Neural progenitor cell (in vitro differentiated cells): ENCODE measurements around the gene CFAP157. TPM values are rescaled to one million over a fixed set of nuclear protein-coding genes. Genes with fewer than 3 reads are reported as not detected.

Experiments
- DNase-seq: peaks from one replicate; pipeline ENCODE4 v3.0.0-alpha.2; 2016; ENCODE audit warnings: low spot score
- H2AFZ ChIP-seq: fragments of 200-600 bp; sonication (generic); replicated peaks from 2 replicates; pipeline ENCODE4 v1.6.1; 2016; ENCODE audit warnings: antibody characterized with exemption
- H3F3A ChIP-seq: fragments of 200-600 bp; sonication (generic); 2 replicates; pipeline ENCODE4 v1.6.1; 2016; ENCODE audit warnings: antibody characterized with exemption, low read depth
- H3K27ac ChIP-seq: fragments of 200-600 bp; sonication (generic); 2 replicates; pipeline ENCODE4 v1.5.1; 2016; ENCODE audit warnings: mild to moderate bottlenecking
- H3K27me3 ChIP-seq: fragments of 200-600 bp; sonication (generic); 2 replicates; pipeline ENCODE4 v1.6.1; 2016; ENCODE audit warnings: mild to moderate bottlenecking, moderate library complexity
- H3K36me3 ChIP-seq: fragments of 200-600 bp; sonication (generic); 2 replicates; pipeline ENCODE4 v1.5.1; 2016
- H3K4me1 ChIP-seq: fragments of 200-600 bp; sonication (generic); 2 replicates; pipeline ENCODE4 v1.6.1; 2016; ENCODE audit warnings: mixed run types
- H3K4me2 ChIP-seq: fragments of 200-600 bp; sonication (generic); 2 replicates; pipeline ENCODE4 v1.6.1; 2016
- H3K4me3 ChIP-seq: fragments of 200-600 bp; sonication (generic); 2 replicates; pipeline ENCODE4 v1.5.1; 2016
- H3K79me2 ChIP-seq: fragments of 200-600 bp; sonication (generic); 2 replicates; pipeline ENCODE4 v1.6.1; 2016; ENCODE audit warnings: low read depth
- H3K9ac ChIP-seq: fragments of 200-600 bp; sonication (generic); 2 replicates; pipeline ENCODE4 v1.6.1; 2016
- H3K9me3 ChIP-seq: fragments of 200-600 bp; sonication (generic); 2 replicates; pipeline ENCODE4 v1.5.1; 2016; ENCODE audit warnings: low read depth
- H4K20me1 ChIP-seq: fragments of 200-600 bp; sonication (generic); 2 replicates; pipeline ENCODE4 v1.6.1; 2016; ENCODE audit warnings: low read depth
- H3K27ac Mint-ChIP-seq: 3 replicates; pipeline ENCODE4 v1.8.0; 2021; ENCODE audit warnings: mixed read lengths
- H3K27me3 Mint-ChIP-seq: 2 replicates; pipeline ENCODE4 v1.8.0; 2022; ENCODE audit warnings: low read depth, mild to moderate bottlenecking, inconsistent platforms, moderate library complexity, mixed read lengths; ENCODE audit not compliant: insufficient read depth
- H3K36me3 Mint-ChIP-seq: 3 replicates; pipeline ENCODE4 v1.8.0; 2021; ENCODE audit warnings: mixed read lengths
- H3K4me1 Mint-ChIP-seq: 3 replicates; pipeline ENCODE4 v1.8.0; 2021; ENCODE audit warnings: mixed read lengths
- H3K4me3 Mint-ChIP-seq: 3 replicates; pipeline ENCODE4 v1.8.0; 2021; ENCODE audit warnings: mild to moderate bottlenecking, moderate library complexity, mixed read lengths
- H3K9me3 Mint-ChIP-seq: 3 replicates; pipeline ENCODE4 v1.8.0; 2020; ENCODE audit warnings: mixed read lengths
- CTCF ChIP-seq: fragments of 200-600 bp; sonication (generic); IDR thresholded peaks from 2 replicates; pipeline ENCODE4 v1.5.1; 2017; ENCODE audit warnings: antibody characterized with exemption, mild to moderate bottlenecking
- EZH2 ChIP-seq: fragments of 200-600 bp; sonication (generic); IDR thresholded peaks from 2 replicates; pipeline ENCODE4 v1.6.1; 2017; ENCODE audit warnings: antibody characterized with exemption, mild to moderate bottlenecking, moderate library complexity
- EZH2phosphoT487 ChIP-seq: fragments of 200-600 bp; sonication (generic); IDR thresholded peaks from 2 replicates; pipeline ENCODE4 v1.6.1; 2017; ENCODE audit warnings: antibody characterized with exemption
- total RNA-seq: library from RNA; depleted of rRNA; stranded (reverse); fragments of >200 nt; gene quantifications from 2 replicates; pipeline ENCODE4 v1.2.3, GENCODE V29; 2015; ENCODE audit warnings: low replicate concordance

CFAP157 gene
- total RNA-seq, 1 donor from 2014 or later = not detected

- H3K27ac ChIP-seq = no peak overlapping the region
- H3K36me3 Mint-ChIP-seq = peaks cover 28% of the 10 kb centered on the region
Measured at GRCh38 chr9:127686461-127687393, 20.1 kb upstream of the CFAP157 start.

DNA sequence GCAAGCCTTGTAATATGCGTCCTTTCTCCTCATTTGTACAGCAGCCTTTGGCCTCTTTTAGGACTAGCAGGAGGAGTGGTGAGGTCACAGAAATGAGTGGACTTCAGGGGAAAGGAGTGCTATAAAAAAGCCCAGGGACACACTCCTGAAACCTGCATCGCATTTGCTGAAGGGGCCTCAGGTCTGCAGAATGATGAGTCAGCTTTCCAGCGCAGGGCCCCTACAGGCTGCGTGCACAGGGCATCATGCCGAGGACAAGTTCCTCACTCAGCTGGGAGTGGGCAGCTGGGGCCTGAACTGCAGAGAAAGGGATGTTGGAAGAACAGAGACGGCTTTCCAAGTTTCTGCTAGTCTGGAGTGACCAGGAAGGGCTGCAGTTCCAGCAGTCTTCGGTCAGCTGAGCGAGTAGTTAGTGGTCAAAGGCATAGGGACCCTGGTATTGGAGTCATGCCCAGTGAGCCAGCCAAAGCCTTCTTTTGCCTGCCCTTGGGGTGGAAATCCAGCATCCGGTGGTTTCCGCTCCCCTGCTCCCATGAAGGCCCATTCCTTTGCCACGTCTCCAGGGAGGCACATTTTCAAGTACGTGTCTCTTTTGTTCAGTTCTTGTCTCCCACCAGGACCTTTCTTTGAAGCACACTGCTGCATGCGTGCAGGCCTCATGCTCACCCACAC is 17.3 kb upstream of the CFAP157 start:
- no peak for DNase-seq
- H3K4me1 Mint-ChIP-seq = peaks cover 10% of the 10 kb centered on the region
- no peaks in the 10 kb centered on the region for H3K27me3 ChIP-seq
- no peak overlapping the region for H3K27ac Mint-ChIP-seq
- H3K27me3 Mint-ChIP-seq = peaks cover 6% of the 10 kb centered on the region
- TF ChIP-seq CTCF (no peak), EZH2 (no peak), EZH2phosphoT487 (no peak)
- H3K27ac ChIP-seq = no peak overlapping the region
- no peak overlapping the region for H2AFZ ChIP-seq
- H3K4me1 ChIP-seq = no peaks in the 10 kb centered on the region
- no peak overlapping the region for H3K4me2 ChIP-seq
- no peak overlapping the region for H3K4me3 Mint-ChIP-seq
- no peaks in the 10 kb centered on the region for H3K79me2 ChIP-seq
- no peaks in the 10 kb centered on the region for H3K9me3 ChIP-seq
- no peaks in the 10 kb centered on the region for H3K9me3 Mint-ChIP-seq
- H3K36me3 Mint-ChIP-seq = peaks cover 25% of the 10 kb centered on the region
- no peak overlapping the region for H3K4me3 ChIP-seq
- no peaks in the 10 kb centered on the region for H4K20me1 ChIP-seq
- no peaks in the 10 kb centered on the region for H3F3A ChIP-seq
- H3K36me3 ChIP-seq = no peaks in the 10 kb centered on the region
- H3K9ac ChIP-seq = no peak overlapping the region

More at GRCh38 chr9:127686461-127687393, 20.1 kb upstream of the CFAP157 start:
- TF ChIP-seq CTCF = no peak
- TF ChIP-seq EZH2phosphoT487 = no peak
- no peak for TF ChIP-seq EZH2
- no peak overlapping the region for H3K4me3 Mint-ChIP-seq
- Histone ChIP-seq H3K4me2 (no peak overlapping the region), H3F3A (no peaks in the 10 kb centered on the region), H4K20me1 (no peaks in the 10 kb centered on the region), H3K4me1 (no peaks in the 10 kb centered on the region), H3K27me3 (no peaks in the 10 kb centered on the region), H3K79me2 (no peaks in the 10 kb centered on the region), H3K9me3 (no peaks in the 10 kb centered on the region), H3K36me3 (no peaks in the 10 kb centered on the region), H3K9ac (no peak overlapping the region), H3K4me3 (no peak overlapping the region), H2AFZ (no peak overlapping the region)
- H3K27me3 Mint-ChIP-seq = peaks cover 9% of the 10 kb centered on the region
- no peak for DNase-seq
- peaks cover 4% of the 10 kb centered on the region for H3K4me1 Mint-ChIP-seq
- no peak overlapping the region for H3K27ac Mint-ChIP-seq
- H3K9me3 Mint-ChIP-seq = no peaks in the 10 kb centered on the region

DNA sequence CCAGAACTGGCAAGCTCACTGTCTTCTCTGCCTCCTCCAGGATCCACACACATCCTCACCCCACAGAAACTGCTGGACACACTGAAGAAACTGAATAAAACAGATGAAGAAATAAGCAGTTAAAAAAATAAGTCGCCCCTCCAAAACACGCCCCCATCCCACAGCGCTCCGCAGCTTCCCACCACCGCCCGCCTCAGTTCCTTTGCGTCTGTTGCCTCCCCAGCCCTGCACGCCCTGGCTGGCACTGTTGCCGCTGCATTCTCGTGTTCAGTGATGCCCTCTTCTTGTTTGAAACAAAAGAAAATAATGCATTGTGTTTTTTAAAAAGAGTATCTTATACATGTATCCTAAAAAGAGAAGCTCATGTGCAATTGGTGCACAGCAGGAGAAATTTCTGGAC is 16.1 kb upstream of the CFAP157 start:
- no peaks in the 10 kb centered on the region for H3K36me3 ChIP-seq
- TF ChIP-seq EZH2 = no peak
- no peak for TF ChIP-seq EZH2phosphoT487
- TF ChIP-seq CTCF = no peak

More for the DNA sequence above, 16.1 kb upstream of the CFAP157 start:
- no peak overlapping the region for H3K4me2 ChIP-seq
- no peak overlapping the region for H3K27ac ChIP-seq
- Mint-ChIP-seq H3K4me1 (peaks cover 10% of the 10 kb centered on the region), H3K27me3 (peaks cover 3% of the 10 kb centered on the region), H3K9me3 (no peaks in the 10 kb centered on the region), H3K4me3 (no peak overlapping the region), H3K27ac (no peak overlapping the region), H3K36me3 (peaks cover 22% of the 10 kb centered on the region)
- peaks cover 2% of the 10 kb centered on the region for H3F3A ChIP-seq
- no peak for DNase-seq
- no peaks in the 10 kb centered on the region for H3K27me3 ChIP-seq
- H2AFZ ChIP-seq = no peak overlapping the region
- no peaks in the 10 kb centered on the region for H3K79me2 ChIP-seq
- H4K20me1 ChIP-seq = no peaks in the 10 kb centered on the region
- no peak overlapping the region for H3K9ac ChIP-seq
- no peaks in the 10 kb centered on the region for H3K9me3 ChIP-seq
- no peaks in the 10 kb centered on the region for H3K4me1 ChIP-seq
- H3K4me3 ChIP-seq = no peak overlapping the region
